SK-N-SH (cell line): Measurements from ENCODE around the gene ESRRG. TPM values are rescaled to one million over a fixed set of nuclear protein-coding genes. Genes with fewer than 3 reads are reported as not detected.

Experiments used
- CTCF ChIA-PET: fragments of 300-600, 350-600 bp; formaldehyde crosslinking; extraction: SDS; loops from one replicate; lab custom pipeline; 2021; lab: Yijun Ruan, JAX
- POLR2A ChIA-PET: fragments of 350-600 bp; sonication (Branson Sonifier 250); formaldehyde crosslinking; extraction: SDS; loops from one replicate; lab custom pipeline; 2020; ENCODE audit warnings: antibody characterized with exemption, inconsistent platforms; lab: Yijun Ruan, JAX
- DNase-seq: peaks from one replicate; pipeline ENCODE4 v3.0.0; 2012
- H2AFZ ChIP-seq: fragments of 200-600 bp; sonication (generic); 2 replicates; pipeline ENCODE4 v1.8.1; 2016; ENCODE audit warnings: antibody characterized with exemption, mild to moderate bottlenecking, low read depth
- H3F3A ChIP-seq: fragments of 200-600 bp; sonication (generic); replicated peaks from 2 replicates; pipeline ENCODE3; 2016; ENCODE audit warnings: antibody characterized with exemption, mild to moderate bottlenecking; ENCODE audit not compliant: insufficient read depth
- H3K27ac ChIP-seq, 2 experiments: fragments of 200-500 bp in 1 of 2; fragments of 200-600 bp in 1 of 2; sonication (Bioruptor generic) in 1 of 2; sonication (generic), shearing (Covaris generic) in 1 of 2; 2 replicates each; pipeline versions ENCODE4 v1.5.1 to v1.6.1; 2014 to 2016; ENCODE audit warnings: low read depth in 2 of 2, inconsistent platforms in 1 of 2, low read length in 1 of 2, mild to moderate bottlenecking in 1 of 2, mixed read lengths in 1 of 2
- H3K27me3 ChIP-seq: fragments of 200-600 bp; sonication (generic), shearing (Covaris generic); 2 replicates; pipeline ENCODE4 v1.6.1; 2016; ENCODE audit warnings: mixed run types; ENCODE audit not compliant: insufficient read depth
- H3K36me3 ChIP-seq, 2 experiments: fragments of 200-500 bp in 1 of 2; fragments of 200-600 bp in 1 of 2; sonication (Bioruptor generic) in 1 of 2; sonication (generic) in 1 of 2; replicated peaks in 1 of 2; 2 replicates each; pipeline versions ENCODE3 to v1.5.1; 2014 to 2016; ENCODE audit warnings: low read length in 1 of 2, mild to moderate bottlenecking in 1 of 2; ENCODE audit not compliant: insufficient read depth in 2 of 2, control insufficient read depth in 1 of 2
- H3K4me1 ChIP-seq, 2 experiments: fragments of 200-500 bp in 1 of 2; fragments of 200-600 bp in 1 of 2; sonication (Bioruptor generic) in 1 of 2; sonication (generic), shearing (Covaris generic) in 1 of 2; 2 replicates each; pipeline versions ENCODE4 v1.5.1 to v1.6.1; 2014 to 2016; ENCODE audit warnings: low read depth in 1 of 2, low read length in 1 of 2, mixed run types in 1 of 2; ENCODE audit not compliant: insufficient read depth in 2 of 2, control insufficient read depth in 1 of 2
- H3K4me2 ChIP-seq: fragments of 200-600 bp; sonication (generic), shearing (Covaris generic); 2 replicates; pipeline ENCODE4 v1.6.1; 2017; ENCODE audit warnings: mixed run types
- H3K4me3 ChIP-seq, 2 experiments: fragments of 200-500 bp in 1 of 2; fragments of 200-600 bp in 1 of 2; sonication (Bioruptor generic) in 1 of 2; sonication (generic), shearing (Covaris generic) in 1 of 2; 2 replicates each; pipeline versions ENCODE4 v1.5.1 to v1.8.1; 2014 to 2016; ENCODE audit warnings: low read depth in 2 of 2, inconsistent platforms in 1 of 2, low read length in 1 of 2, mild to moderate bottlenecking in 1 of 2, mixed read lengths in 1 of 2, moderate library complexity in 1 of 2
- H3K79me2 ChIP-seq: fragments of 200-600 bp; sonication (generic); 2 replicates; pipeline ENCODE4 v1.8.1; 2017; ENCODE audit warnings: mild to moderate bottlenecking; ENCODE audit not compliant: insufficient read depth
- H3K9ac ChIP-seq: fragments of 200-600 bp; sonication (generic); 2 replicates; pipeline ENCODE4 v1.6.1; 2017; ENCODE audit warnings: mixed run types
- H3K9me2 ChIP-seq: fragments of 200-600 bp; sonication (generic); 2 replicates; pipeline ENCODE4 v1.6.1; 2017; ENCODE audit warnings: mixed run types
- H3K9me3 ChIP-seq: fragments of 200-600 bp; sonication (generic); 2 replicates; pipeline ENCODE4 v1.6.1; 2017; ENCODE audit warnings: mixed run types, mild to moderate bottlenecking, moderate library complexity
- H4K20me1 ChIP-seq: fragments of 200-600 bp; sonication (generic); 2 replicates; pipeline ENCODE4 v1.6.1; 2017; ENCODE audit warnings: mild to moderate bottlenecking, mixed run types; ENCODE audit not compliant: insufficient read depth
- CHD2 ChIP-seq: fragments of 150-350 bp; IDR thresholded peaks from 2 replicates; pipeline ENCODE4 v1.6.1; 2018; ENCODE audit warnings: low read length; ENCODE audit not compliant: partially characterized antibody
- EP300 ChIP-seq, 2 experiments: IDR thresholded peaks; 2 replicates each; pipeline versions ENCODE4 v1.4.0 to v1.6.1; 2012; ENCODE audit warnings: borderline replicate concordance in 1 of 2, low read depth in 1 of 2, low read length in 1 of 2
- GABPA ChIP-seq: IDR thresholded peaks from 2 replicates; pipeline ENCODE4 v1.4.0; 2012; ENCODE audit warnings: low read depth, mild to moderate bottlenecking
- MEF2A ChIP-seq: IDR thresholded peaks from 2 replicates; pipeline ENCODE4 v1.4.0; 2012; ENCODE audit warnings: low read depth, borderline replicate concordance
- RAD21 ChIP-seq: IDR thresholded peaks from 2 replicates; pipeline ENCODE4 v1.6.1; 2012; ENCODE audit warnings: mild to moderate bottlenecking, low read length
- SMC3 ChIP-seq: IDR thresholded peaks from 2 replicates; pipeline ENCODE4 v1.6.1; 2012; ENCODE audit warnings: low read depth, low read length, improper control_type of control experiment
- TEAD4 ChIP-seq: IDR thresholded peaks from 2 replicates; pipeline ENCODE4 v1.4.0; 2012; ENCODE audit warnings: mild to moderate bottlenecking, borderline replicate concordance; ENCODE audit not compliant: insufficient read depth
- WGBS: methylation state at CpG from one replicate; pipeline ENCODE4 v1.1.6; 2017; ENCODE audit warnings: low lambda C conversion rate; 5-methylcytosine and 5-hydroxymethylcytosine counted together
- polyA plus RNA-seq, 3 experiments: library from polyadenylated mRNA; depleted of rRNA; stranded (reverse); fragments of >200 nt; gene quantifications; 2 replicates each; pipeline ENCODE4 v1.2.3, GENCODE V29; 2012
- TF ChIP-seq, protein P1 (sequence below): IDR thresholded peaks from 2 replicates; pipeline ENCODE4; 2012
- TF ChIP-seq, protein P2 (sequence below): IDR thresholded peaks from 2 replicates; pipeline ENCODE4 v1.4.0; 2012; ENCODE audit warnings: low read depth, borderline replicate concordance
- TF ChIP-seq, protein P3 (sequence below): fragments of 200-600 bp; sonication (generic); IDR thresholded peaks from 2 replicates; pipeline ENCODE4 v1.6.1; 2017; ENCODE audit warnings: antibody characterized with exemption, mild to moderate bottlenecking, moderate library complexity

Gene ESRRG
- polyA plus RNA-seq, 1 of the 3 experiments (the other 2 are of a cell fraction): 0.26 TPM

DNA sequence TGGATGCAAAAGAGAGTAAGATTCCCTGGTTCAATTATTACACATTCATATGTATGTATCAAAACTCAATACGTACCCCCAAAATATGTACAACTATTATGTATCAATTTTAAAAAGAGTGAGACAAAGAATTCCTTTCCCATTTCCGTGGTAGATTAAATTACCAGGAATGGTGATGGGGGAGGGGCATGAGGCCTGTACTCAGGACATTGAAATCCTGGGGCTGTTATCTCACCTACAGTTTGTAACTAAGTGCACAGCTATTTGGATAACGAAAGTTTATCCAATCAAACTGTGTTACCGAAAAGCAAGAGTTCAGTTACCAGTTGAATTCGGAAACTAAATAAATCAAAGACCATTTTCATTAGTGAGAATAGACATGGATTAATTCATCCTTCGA is 8.3 kb upstream of the ESRRG start (continued):
- TF ChIP-seq, protein P1, sequence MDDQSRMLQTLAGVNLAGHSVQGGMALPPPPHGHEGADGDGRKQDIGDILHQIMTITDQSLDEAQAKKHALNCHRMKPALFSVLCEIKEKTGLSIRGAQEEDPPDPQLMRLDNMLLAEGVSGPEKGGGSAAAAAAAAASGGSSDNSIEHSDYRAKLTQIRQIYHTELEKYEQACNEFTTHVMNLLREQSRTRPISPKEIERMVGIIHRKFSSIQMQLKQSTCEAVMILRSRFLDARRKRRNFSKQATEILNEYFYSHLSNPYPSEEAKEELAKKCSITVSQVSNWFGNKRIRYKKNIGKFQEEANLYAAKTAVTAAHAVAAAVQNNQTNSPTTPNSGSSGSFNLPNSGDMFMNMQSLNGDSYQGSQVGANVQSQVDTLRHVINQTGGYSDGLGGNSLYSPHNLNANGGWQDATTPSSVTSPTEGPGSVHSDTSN: no peak
- TF ChIP-seq SMC3 (no peak), CHD2 (no peak), TEAD4 (no peak)
- TF ChIP-seq, protein P2, sequence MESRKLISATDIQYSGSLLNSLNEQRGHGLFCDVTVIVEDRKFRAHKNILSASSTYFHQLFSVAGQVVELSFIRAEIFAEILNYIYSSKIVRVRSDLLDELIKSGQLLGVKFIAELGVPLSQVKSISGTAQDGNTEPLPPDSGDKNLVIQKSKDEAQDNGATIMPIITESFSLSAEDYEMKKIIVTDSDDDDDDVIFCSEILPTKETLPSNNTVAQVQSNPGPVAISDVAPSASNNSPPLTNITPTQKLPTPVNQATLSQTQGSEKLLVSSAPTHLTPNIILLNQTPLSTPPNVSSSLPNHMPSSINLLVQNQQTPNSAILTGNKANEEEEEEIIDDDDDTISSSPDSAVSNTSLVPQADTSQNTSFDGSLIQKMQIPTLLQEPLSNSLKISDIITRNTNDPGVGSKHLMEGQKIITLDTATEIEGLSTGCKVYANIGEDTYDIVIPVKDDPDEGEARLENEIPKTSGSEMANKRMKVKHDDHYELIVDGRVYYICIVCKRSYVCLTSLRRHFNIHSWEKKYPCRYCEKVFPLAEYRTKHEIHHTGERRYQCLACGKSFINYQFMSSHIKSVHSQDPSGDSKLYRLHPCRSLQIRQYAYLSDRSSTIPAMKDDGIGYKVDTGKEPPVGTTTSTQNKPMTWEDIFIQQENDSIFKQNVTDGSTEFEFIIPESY: no peak
- TF ChIP-seq, protein P3, sequence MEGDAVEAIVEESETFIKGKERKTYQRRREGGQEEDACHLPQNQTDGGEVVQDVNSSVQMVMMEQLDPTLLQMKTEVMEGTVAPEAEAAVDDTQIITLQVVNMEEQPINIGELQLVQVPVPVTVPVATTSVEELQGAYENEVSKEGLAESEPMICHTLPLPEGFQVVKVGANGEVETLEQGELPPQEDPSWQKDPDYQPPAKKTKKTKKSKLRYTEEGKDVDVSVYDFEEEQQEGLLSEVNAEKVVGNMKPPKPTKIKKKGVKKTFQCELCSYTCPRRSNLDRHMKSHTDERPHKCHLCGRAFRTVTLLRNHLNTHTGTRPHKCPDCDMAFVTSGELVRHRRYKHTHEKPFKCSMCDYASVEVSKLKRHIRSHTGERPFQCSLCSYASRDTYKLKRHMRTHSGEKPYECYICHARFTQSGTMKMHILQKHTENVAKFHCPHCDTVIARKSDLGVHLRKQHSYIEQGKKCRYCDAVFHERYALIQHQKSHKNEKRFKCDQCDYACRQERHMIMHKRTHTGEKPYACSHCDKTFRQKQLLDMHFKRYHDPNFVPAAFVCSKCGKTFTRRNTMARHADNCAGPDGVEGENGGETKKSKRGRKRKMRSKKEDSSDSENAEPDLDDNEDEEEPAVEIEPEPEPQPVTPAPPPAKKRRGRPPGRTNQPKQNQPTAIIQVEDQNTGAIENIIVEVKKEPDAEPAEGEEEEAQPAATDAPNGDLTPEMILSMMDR: no peak

DNA sequence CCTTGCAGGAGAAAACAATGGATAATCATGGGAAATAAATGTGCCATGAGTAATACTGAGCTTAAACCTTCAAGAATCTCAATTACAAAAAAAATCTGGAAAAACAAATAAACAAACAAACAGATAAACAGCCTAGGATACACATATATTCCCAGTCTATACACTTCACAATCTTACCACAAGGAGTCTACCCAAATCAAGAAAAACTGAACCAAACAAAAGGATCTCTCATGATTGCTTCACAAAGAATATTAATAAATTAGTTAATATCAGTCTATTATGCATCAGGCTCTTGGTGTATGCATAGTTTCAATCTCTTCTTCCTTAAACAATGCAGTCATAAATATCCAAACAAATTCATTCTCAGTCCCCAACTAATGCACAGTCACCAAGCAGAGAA is 3.2 kb upstream of the ESRRG start:
- TF ChIP-seq GABPA (no peak), RAD21 (peak; percentile 16; the same call in 1 of the 2 replicates), MEF2A (no peak)

DNA sequence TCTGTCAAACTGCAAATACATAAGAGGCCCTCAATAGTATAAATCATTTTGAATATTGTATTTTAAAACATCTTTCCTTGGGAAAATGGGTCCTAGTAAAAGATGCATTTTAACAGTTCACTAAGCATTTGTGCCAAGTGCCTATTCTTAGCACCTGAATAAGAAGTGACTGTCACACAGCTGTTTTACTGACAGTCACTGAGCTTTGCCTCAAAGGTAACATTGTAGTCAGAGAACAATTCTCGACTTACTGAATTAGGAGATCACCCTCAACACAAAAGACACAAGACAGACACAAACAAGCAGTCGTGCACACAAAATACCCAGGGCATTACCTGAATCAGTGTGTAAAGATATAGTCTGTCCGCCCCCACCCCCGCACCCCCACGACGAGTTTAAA is 408 bp downstream of the ESRRG start:
- Histone ChIP-seq H3K36me3 (no peaks in the 10 kb centered on the region), H3K27ac (peak overlapping the region in 1 of 2 experiments; percentile 76; a peak in 2 of 4 replicates), H3K27me3 (no peaks in the 10 kb centered on the region), H2AFZ (peak overlapping the region; percentile 69), H3K4me2 (peak overlapping the region; percentile 91), H3F3A (no peaks in the 10 kb centered on the region), H3K9me2 (no peaks in the 10 kb centered on the region), H3K79me2 (no peaks in the 10 kb centered on the region), H3K9me3 (no peaks in the 10 kb centered on the region), H3K4me1 (peaks cover 0 to 4% of the 10 kb centered on the region in 2 experiments; a peak in 2 of 4 replicates), H4K20me1 (no peaks in the 10 kb centered on the region), H3K9ac (no peak overlapping the region), H3K4me3 (peak overlapping the region; percentile 61 to 71)
- no peak for DNase-seq
- 0% methylated on average over 6 of the region's 6 CpGs for WGBS
- CTCF ChIA-PET: interaction anchor here (0.7 to 4.4 kb wide), 18 partner anchors 10 to 1448 kb away, joined by 3 to 18 read pairs (median 3); no protein-coding TSS in a partner anchor
- TF ChIP-seq EP300 (IDR thresholded peaks at IDR 0.05; ENCODE audit: borderline replicate concordance in 1 of 2, low read depth in 1 of 2, low read length in 1 of 2): no peak
- TF ChIP-seq, protein P3: no peak
- POLR2A ChIA-PET: interaction anchor here (0.7 to 1.7 kb wide), 6 partner anchors 14 to 456 kb away, joined by 3 to 6 read pairs (median 4); no protein-coding TSS in a partner anchor

More for the DNA sequence above, 3.2 kb upstream of the ESRRG start:
- no peaks in the 10 kb centered on the region for H3K9me3 ChIP-seq
- no peak overlapping the region for H3K4me3 ChIP-seq
- no peak overlapping the region for H3K27ac ChIP-seq
- no peaks in the 10 kb centered on the region for H3K36me3 ChIP-seq
- no peaks in the 10 kb centered on the region for H4K20me1 ChIP-seq
- H2AFZ ChIP-seq: no peak overlapping the region
- H3K9me2 ChIP-seq: no peaks in the 10 kb centered on the region
- no peaks in the 10 kb centered on the region for H3K27me3 ChIP-seq
- H3K79me2 ChIP-seq: no peaks in the 10 kb centered on the region
- H3F3A ChIP-seq: no peaks in the 10 kb centered on the region
- no peak for DNase-seq
- no peak overlapping the region for H3K9ac ChIP-seq
- ChIA-PET CTCF (interaction anchor here (0.6 to 3.9 kb wide), 10 partner anchors 8 to 934 kb away, joined by 3 to 27 read pairs (median 4); no protein-coding TSS in a partner anchor), POLR2A (no interaction called here)
- H3K4me2 ChIP-seq: no peak overlapping the region
- peaks cover 0 to 4% of the 10 kb centered on the region in 2 experiments; a peak in 2 of 4 replicates for H3K4me1 ChIP-seq
